GM21360 (cell line): ENCODE measurements around the gene CASP2.

Experiments
- ATAC-seq: cut with Tn5 transposase; IDR thresholded peaks from one replicate; pipeline ENCODE4 v1.9.1; 2021; ENCODE audit warnings: mild to moderate bottlenecking, moderate library complexity; ENCODE audit not compliant: unreplicated experiment

CASP2 gene

DNA sequence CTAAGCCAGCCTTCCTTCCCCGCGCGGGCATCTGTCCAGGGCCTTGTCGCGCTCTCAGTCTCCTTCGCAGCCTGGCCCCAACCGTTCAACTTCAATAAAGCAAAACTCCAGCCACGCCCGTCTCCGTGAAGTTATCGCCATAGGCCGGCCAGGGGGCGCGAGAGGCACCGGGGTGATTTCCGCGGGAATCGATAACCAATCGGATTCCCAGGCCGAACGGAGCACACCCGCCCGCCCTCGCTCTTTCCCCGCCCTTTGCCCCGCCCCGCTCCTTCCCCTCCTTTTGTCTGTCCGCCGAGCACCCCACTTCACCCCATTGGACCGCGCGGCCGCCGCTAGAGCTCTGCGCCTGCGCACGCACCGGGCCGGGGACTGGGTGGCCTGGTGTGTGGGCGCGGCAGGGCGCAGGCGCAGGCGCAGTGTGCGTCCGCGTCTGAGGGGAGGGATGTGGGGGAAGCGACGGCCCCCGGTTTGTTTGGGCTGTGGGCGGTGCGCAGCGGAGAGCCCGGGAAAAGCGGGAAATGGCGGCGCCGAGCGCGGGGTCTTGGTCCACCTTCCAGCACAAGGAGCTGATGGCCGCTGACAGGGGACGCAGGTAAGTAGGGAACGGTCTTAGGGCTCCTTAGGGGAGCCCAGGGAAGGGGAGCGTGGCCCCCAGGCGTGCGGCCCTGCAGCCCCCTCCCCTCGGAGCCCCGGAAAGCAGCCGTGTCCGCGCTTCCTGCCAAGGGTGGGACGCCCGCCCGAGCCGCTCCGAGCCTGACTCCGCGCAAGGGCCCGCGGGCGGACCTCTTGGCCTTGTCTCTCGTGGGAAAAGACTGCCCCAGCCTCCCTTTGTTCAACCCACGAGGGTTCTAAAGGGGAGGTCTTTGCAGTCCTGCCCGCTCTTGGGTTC is at the start of gene CASP2:
Gene CASP2 (plus strand): TSS at position 417 of the 892 bp plus-strand sequence. CDS start 105 bp downstream, at position 522.
- ATAC-seq = peak; percentile 95

DNA sequence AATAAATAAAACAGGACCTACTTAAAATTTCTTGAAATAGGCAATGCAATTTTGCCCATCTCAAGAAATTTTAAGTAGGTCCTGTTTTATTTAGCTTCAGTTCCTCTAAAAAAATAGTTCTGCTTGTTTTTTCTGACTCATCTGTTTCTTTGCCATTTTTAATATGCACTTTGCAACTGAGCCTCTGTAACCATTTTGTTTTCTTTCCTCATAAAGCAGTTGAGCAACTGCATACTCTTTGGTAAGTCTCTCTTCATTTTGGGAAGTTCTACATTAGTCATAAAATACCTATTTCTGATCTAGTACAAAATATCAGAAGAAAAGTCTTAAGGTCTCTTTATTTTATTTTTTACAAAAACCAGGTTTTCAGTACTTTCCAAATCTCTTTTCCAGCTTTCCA is 48.3 kb upstream of the CASP2 start:
- ATAC-seq = no peak

DNA sequence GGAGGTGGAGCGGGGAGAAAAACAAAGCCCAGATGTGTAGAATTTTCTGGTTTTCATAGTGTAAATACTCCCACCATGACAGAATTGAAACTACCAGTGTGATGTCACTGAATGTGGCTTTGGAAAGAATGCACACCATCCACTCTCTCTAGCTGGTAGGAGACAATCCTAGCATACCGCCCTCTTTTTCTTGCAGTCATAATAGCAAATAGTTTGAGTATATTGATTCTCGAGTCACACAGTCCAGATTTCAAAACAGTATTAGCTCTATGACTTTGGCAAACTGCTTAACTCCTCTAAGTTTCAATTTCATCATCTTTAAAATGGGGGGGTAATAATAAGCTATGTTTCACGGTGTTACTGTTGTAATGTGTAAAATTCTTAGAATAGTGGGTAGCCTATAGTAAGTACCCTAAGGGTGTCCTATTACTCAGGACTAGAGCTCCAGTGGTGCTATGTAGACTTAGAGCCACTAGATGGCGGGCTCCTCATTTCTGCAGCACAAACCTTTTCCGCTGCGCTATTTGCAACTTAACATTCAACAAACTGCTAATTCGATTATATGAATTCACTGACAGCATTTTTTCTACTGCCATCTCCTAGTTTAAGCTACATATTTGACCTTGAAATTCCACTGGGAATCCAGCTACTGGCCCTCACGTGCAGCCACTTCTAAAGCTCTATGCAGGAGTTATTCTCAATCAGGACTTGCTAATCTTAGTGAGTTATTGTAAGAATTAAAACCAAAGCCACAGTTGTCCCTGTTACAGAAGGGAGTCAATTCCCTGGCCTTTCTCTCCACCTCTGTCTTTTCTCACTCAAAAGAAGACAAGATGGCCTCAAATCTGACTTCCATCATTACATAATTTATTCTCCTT is 47.6 kb upstream of the CASP2 start:
- peak; percentile 98 for ATAC-seq

DNA sequence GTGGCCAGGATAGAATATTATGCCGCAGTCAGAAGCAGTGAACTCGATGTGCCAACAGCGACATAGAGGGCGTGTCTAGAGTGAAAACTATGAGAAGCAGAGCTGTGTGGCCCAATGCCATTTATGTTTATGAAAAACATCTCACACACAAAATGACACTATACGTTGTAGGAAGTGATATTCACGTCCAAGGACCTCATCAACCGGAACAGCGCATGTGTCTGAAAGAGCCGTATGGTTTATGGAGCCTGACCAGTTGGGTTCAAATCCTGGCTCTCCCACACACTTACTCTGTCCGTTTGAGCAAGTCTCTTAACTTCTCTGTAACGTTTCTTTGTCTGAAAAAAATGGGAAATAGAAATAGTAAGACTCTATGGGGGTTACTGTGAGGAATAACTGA is 45.8 kb upstream of the CASP2 start:
- ATAC-seq = no peak

DNA sequence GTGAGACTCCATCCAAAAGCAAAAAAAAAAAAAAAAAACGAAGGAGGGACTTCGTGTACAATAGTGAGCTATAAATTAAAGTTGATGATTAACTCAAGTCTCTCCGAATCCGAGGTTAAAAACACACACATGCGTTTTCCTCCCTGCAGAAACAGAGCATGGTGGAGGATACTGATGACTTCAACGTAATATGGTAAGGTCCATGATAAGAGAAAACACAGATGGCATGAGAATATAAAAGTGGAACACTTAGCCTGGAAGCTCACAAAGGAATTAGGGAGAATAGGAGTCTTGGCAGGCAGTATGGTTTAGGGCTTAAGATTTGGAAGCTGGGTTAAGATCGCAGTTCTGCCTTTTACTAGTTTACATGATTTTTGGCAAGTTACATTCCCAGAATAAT is 45.0 kb upstream of the CASP2 start:
- ATAC-seq = no peak

DNA sequence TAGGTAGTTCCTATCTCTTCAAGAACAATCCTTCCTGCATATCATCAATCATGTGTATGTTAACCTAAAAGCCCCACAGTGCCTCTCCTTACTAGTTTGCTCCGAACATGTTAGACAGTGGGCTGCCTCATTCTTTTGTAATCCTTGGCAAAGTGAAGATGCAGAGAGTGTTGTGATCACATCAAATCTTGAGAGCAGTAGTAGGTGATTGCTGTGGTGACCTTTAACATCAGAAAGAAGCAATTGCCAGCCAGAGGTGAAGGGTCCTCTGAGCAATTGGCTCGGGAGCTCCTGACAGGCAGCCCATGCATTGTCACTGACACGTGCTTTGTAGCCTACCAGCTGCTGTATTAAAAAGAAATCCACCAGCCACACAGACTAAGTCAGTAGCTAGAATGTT is 44.5 kb upstream of the CASP2 start:
- no peak for ATAC-seq

DNA sequence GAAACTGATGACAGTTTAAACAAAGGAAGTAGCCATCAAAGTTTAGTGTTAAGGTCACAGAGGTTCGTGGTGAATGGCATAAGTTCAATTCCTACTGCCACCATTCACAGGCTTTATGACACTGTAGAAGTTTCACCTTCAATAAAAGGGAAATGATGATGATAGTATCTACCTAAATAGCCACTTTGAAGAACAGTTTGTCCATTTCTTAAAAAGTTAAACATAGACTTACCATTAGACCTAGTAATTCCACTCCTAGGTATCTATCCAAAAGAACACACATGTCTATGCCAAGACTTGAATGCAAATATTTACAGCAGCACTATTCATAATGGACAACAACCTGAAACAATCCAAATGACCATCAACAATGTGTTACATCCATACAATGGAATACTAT is 43.8 kb upstream of the CASP2 start:
- no peak for ATAC-seq

DNA sequence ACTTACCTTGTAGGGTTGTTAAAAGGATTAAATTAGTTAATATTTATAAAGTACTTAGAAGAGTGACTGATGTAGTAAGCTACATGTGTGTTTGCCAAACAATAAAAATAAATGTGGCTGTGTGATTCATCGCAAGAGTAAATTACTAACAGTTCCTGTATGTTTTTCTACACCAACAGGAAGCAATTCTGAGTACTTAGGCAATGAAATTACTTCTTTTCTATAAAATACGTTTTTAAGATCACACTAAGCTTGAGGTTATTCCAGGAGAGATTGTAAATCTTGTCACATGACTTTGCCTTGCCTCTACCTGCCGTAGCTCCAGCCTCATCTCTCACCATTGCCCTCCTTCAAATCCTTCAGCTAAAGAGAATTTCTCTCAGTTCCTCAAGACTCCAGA is 43.0 kb upstream of the CASP2 start:
- ATAC-seq = no peak

DNA sequence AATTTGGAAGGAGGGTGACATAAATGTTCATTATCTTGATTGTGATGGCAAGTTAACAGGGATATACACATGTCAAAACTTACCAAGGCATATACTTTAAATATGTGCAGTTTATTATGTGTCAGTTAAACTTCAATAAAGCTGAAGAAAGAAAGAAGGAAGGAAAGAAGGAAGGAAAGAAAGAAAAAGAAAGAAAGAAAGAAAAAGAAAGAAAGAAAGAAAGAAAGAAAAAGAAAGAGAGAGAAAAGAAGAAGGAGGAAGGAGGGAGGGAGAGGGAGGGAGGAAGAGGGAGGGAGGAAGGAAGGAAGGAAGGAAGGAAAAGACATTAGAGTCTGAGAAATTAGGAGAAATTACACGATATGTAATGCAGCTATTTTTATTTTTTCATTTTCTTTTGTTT is 40.8 kb upstream of the CASP2 start:
- no peak for ATAC-seq

DNA sequence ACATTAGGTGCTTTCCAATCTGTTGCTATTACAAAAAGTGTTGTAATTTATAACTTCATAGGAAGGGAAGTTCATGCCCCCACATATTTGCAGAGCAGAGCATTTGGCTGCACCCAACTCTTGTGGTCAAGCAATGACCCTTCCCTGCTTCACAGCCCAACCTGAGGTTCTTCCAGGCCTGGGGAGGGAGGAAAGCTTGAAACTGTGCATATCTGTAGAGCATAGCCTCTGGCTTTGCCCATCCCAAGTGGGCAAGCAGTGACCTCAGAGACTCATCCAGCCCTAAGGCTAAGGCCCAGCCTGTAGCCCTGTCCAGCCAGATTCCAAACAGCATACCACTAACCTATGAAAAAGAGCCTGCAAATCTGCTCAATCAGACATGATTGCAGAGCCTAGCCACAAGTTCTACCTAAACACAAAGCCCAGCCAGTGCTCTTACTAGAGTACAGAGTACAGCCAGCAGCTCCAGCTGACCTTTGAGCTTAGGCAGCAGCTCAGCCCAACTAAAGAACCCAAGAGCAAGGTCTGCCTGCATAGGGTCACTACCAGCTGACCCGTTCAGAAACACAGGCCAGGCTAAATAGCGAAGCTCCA is 39.3 kb upstream of the CASP2 start:
- ATAC-seq = no peak

DNA sequence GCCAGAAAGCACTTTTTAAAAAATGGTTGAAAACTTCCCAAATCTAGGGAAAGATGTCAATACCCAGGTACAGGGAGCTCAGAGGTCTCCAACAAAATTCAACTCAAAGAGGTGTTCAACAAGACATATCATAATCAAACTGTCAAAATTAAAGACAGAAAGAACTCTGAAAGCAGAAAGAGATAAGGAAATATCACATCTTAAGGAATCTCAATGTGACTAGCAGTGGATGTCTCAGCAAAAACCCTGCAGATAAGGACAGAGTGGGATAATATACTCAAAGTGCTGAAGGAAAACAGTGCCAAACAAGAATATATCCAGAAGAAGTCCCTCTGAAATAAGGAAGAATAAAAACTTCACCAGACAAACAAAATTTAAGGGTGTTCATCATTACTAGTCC is 38.0 kb upstream of the CASP2 start:
- ATAC-seq = no peak

DNA sequence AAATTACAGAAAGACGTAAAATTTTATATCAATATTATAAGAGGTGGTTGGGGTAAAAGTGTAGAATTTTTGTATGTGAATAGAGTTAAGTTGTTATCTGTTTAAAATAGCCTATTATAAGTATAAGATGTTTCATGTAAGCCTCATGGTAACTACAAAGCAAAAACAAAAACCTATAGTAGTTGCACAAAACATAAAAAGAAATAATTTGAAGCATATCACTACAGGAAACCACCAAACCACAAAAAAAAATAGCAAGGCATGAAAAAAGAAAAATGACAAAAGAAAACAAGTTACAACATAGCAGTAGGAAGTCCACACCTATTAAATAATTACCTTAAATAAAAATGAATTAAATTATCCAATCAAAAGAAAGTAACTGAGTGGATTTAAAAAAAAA is 37.3 kb upstream of the CASP2 start:
- no peak for ATAC-seq

DNA sequence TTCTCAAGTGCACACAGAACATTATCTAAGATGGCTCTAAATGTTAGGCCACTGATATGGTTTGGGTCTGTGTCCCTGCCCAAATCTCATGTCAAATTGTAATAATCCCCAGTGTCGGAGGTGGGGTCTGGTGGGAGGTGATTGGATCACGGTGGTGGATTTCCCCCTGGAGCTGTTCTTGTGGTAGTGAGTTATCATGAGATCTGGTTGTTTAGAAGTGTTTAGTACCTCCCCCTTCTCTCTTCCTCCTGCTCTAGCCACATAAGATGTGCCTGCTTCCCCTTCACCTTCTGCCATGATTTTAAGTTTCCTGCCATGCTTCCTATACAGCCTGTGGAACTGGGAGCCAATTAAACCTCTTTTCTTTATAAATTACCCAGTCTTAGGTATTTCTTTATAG is 36.1 kb upstream of the CASP2 start:
- no peak for ATAC-seq

DNA sequence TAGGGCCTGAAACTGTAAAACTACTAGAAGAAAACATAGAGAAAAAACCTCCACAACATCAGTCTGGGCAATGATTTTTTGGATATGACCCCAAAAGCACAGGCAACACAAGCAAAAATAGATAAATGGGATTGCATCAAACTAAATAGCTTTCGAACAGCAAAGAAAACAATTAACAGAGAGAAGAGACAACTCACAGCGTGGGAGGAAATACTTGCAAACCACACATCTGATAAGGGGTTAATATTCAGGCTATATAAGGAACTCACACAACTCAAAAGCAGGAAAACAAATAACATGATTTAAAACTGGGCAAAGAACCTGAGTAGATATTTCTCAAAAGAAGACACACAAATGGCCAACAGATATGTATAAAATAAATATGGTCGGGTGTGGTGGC is 32.6 kb upstream of the CASP2 start:
- no peak for ATAC-seq

DNA sequence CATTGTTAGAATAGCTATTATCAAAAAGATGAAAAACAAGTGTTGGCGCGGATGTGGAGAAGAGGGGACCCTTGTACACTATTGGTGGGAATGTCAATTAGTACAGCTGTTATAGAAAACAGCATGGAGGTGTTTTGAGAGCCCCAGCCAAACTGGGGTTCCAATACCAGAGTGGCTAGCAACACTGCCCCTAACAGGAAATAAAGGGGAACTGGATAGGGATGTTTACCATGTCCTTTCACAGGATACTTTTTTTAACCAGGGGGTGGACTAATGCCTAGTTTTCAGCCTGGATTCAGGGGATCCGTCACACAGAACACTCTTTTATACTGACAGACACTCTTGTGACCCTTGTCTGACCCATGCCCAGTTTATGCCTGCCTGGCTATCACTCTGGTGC is 31.8 kb upstream of the CASP2 start:
- ATAC-seq = no peak

DNA sequence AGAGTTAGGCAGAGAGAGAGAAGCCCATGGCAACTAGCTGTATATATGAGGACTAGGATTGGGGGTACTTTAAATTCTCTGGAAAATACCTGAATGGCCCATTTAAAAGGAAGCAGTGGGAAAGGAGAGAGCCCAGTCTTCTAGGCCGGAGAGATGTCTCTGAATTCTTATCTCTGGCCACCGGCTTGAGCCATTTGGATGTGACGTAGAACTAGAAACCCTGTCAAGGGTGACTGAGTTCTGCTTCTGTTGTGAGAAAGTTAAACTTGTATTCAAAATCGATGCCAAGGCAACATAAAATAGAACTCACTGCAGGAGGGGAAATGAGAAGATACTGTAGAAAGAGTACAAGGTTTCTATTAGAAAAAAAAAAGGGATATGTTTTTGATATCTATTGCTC is 31.2 kb upstream of the CASP2 start:
- peak; percentile 81 for ATAC-seq

DNA sequence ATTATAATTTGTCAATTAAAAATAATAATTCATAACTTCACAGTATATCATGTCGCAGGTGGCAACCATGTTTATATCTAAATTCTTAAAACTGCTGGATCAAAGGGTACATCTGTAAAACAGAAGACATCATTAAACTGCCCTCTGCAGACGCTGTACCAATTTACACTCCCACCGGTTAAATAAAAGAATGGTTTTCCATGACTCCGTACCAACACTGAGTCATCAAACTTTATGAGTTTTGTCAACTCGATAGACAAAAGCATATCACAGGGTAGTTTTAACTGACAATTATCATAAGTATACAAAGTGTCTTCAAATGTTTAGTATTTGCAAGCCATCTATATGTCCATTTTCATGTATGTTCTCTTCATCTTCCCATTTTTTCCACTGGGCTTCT is 30.6 kb upstream of the CASP2 start:
- ATAC-seq = no peak

DNA sequence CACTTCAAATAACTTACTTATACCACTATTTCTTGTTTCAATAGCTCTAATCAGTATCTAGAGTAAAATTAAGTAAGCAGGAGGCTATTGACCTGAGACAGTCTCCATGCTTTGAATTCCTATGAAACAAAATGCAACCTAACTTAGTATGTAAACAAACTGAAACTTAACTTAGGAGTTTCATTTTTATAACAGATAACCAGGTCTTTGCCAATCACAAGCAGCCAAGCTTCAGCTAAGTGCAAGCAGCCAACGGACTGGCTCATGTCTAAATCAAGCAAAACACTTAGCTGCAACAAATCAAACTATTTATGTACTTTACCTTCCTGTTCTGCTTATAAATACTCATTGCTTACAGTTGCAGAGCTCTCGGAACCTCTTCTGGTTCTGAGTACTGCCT is 29.3 kb upstream of the CASP2 start:
- ATAC-seq = peak; percentile 46

DNA sequence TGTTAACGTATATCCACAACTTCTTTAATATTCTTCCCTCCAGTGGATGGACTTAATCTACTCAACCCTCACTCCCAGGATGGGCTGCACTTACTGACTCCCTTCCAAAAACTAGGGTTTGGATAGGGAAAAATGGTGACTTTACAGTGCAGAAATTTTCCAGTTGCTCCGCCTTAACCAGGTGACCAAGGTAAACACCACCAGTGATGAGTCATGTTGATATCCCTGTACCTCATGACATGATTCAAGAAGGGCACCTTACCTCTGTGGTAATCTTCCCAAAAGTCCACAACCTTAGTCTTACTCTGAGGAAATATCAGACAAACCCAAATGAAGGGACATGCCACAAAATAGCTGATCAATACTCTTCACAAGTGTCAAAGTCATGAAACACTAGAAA is 28.4 kb upstream of the CASP2 start:
- ATAC-seq = no peak

DNA sequence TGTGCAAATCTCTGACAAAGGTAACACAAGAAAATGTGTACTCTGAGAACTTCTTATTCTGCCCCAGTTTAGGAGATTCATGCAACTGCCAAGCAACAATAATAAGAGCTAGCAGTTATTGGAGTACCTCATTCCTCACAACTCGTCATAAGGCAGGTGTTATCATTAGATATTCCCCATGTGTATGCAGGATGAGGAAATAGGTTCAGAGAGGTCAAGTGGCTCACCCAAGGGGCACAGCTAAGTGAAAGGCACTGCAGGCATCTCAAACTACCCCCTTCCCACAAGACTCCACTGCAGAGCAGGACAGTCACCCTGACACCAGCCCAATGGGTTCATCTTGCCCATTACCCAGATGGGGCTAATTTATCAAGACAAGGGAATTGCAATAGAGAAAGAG is 26.2 kb upstream of the CASP2 start:
- no peak for ATAC-seq
